Mesenchymal stem cell (in vitro differentiated cells and primary cell): Measurements from ENCODE around the gene MED17.
A peak's percentile ranks its signal among the peaks of the same experiment; 100 is the strongest.
"Not testable (repeated sequence)": the region's sequence is repeated elsewhere in the genome, so short reads cannot be mapped to it uniquely, and the experiment has no call there.

ENCODE experiments used
- DNase-seq: peaks from one replicate; pipeline ENCODE4 v3.0.0-alpha.2; 2013
- H2AFZ ChIP-seq: one replicate; pipeline ENCODE4 v1.6.1; 2013; ENCODE audit warnings: low read depth, mild to moderate bottlenecking, control low read depth, inconsistent platforms, low read length, moderate library complexity
- H2AK5ac ChIP-seq: 2 replicates; pipeline ENCODE4 v1.6.1; 2013; ENCODE audit warnings: low read length, moderate library complexity, mild to moderate bottlenecking, inconsistent platforms; ENCODE audit not compliant: severe bottlenecking
- H2BK120ac ChIP-seq: one replicate; pipeline ENCODE4 v1.6.1; 2013; ENCODE audit warnings: low read depth, mild to moderate bottlenecking, inconsistent platforms, low read length, moderate library complexity
- H2BK12ac ChIP-seq, 2 experiments: one replicate each; pipeline ENCODE4 v1.6.1; 2013; ENCODE audit warnings: inconsistent platforms in 2 of 2, low read length in 2 of 2, mild to moderate bottlenecking in 2 of 2, moderate library complexity in 2 of 2, control low read depth in 1 of 2
- H2BK15ac ChIP-seq: one replicate; pipeline ENCODE4 v1.6.1; 2013; ENCODE audit warnings: mild to moderate bottlenecking, low read depth, inconsistent platforms; ENCODE audit not compliant: poor library complexity, severe bottlenecking
- H2BK5ac ChIP-seq: 2 replicates; pipeline ENCODE4 v1.6.1; 2013; ENCODE audit warnings: low read depth, mild to moderate bottlenecking, low read length, control low read depth, inconsistent platforms; ENCODE audit not compliant: poor library complexity, severe bottlenecking
- H3K14ac ChIP-seq, 2 experiments: one replicate each; pipeline ENCODE4 v1.6.1; 2013; ENCODE audit warnings: inconsistent platforms in 2 of 2, low read length in 2 of 2, control low read depth in 1 of 2, mild to moderate bottlenecking in 1 of 2, moderate library complexity in 1 of 2
- H3K18ac ChIP-seq, 2 experiments: one replicate each; pipeline ENCODE4 v1.6.1; 2013; ENCODE audit warnings: inconsistent platforms in 2 of 2, low read length in 2 of 2, control low read depth in 1 of 2, low read depth in 1 of 2, mild to moderate bottlenecking in 1 of 2
- H3K23ac ChIP-seq, 2 experiments: one replicate each; pipeline ENCODE4 v1.6.1; 2013; ENCODE audit warnings: inconsistent platforms in 2 of 2, low read length in 2 of 2, mild to moderate bottlenecking in 2 of 2, moderate library complexity in 2 of 2, control low read depth in 1 of 2
- H3K27ac ChIP-seq: 2 replicates; pipeline ENCODE4 v1.5.1; 2013; ENCODE audit warnings: mild to moderate bottlenecking, moderate library complexity, low read length, control low read depth, inconsistent platforms; ENCODE audit not compliant: poor library complexity, severe bottlenecking
- H3K27me3 ChIP-seq, 2 experiments: 2 replicates each; pipeline versions ENCODE4 v1.6.1 to v1.7.0; 2013; ENCODE audit warnings: low read length in 2 of 2, mild to moderate bottlenecking in 2 of 2, moderate library complexity in 2 of 2, control low read depth in 1 of 2, inconsistent platforms in 1 of 2; ENCODE audit not compliant: control insufficient read depth in 1 of 2, insufficient read depth in 1 of 2
- H3K36me3 ChIP-seq, 2 experiments: 2 replicates each; pipeline versions ENCODE4 v1.6.1 to v1.7.0; 2013; ENCODE audit warnings: low read length in 2 of 2, control low read depth in 1 of 2, inconsistent platforms in 1 of 2, low read depth in 1 of 2, mild to moderate bottlenecking in 1 of 2; ENCODE audit not compliant: insufficient read depth in 2 of 2, control insufficient read depth in 1 of 2
- H3K4ac ChIP-seq, 2 experiments: one replicate each; pipeline ENCODE4 v1.6.1; 2013; ENCODE audit warnings: inconsistent platforms in 2 of 2, low read length in 2 of 2, mild to moderate bottlenecking in 2 of 2, moderate library complexity in 2 of 2, control low read depth in 1 of 2, low read depth in 1 of 2
- H3K4me1 ChIP-seq: 2 replicates; pipeline ENCODE4 v1.6.1; 2013; ENCODE audit warnings: low read depth, low read length, control low read depth; ENCODE audit not compliant: control insufficient read depth, insufficient read depth
- H3K4me2 ChIP-seq: 2 replicates; pipeline ENCODE4 v1.6.1; 2013; ENCODE audit warnings: low read length, mild to moderate bottlenecking, inconsistent platforms; ENCODE audit not compliant: poor library complexity, severe bottlenecking
- H3K4me3 ChIP-seq, 2 experiments: 2 replicates each; pipeline versions ENCODE4 v1.5.1 to v1.7.0; 2013; ENCODE audit warnings: low read length in 2 of 2, mild to moderate bottlenecking in 2 of 2, control low read depth in 1 of 2, low read depth in 1 of 2; ENCODE audit not compliant: insufficient read depth in 1 of 2
- H3K79me1 ChIP-seq: replicated peaks from 2 replicates; pipeline ENCODE4 v1.6.1; 2013; ENCODE audit warnings: mild to moderate bottlenecking, control low read depth, low read length, inconsistent platforms; ENCODE audit not compliant: poor library complexity, severe bottlenecking
- H3K9ac ChIP-seq: 2 replicates; pipeline ENCODE4 v1.7.0; 2013; ENCODE audit warnings: mild to moderate bottlenecking, low read length, moderate library complexity
- H3K9me3 ChIP-seq: 2 replicates; pipeline ENCODE4 v1.7.0; 2013; ENCODE audit warnings: mild to moderate bottlenecking, low read length; ENCODE audit not compliant: control insufficient read depth
- H4K8ac ChIP-seq: one replicate; pipeline ENCODE4 v1.6.1; 2013; ENCODE audit warnings: inconsistent platforms, mild to moderate bottlenecking, low read length, moderate library complexity
- H4K91ac ChIP-seq: one replicate; pipeline ENCODE4 v1.6.1; 2013; ENCODE audit warnings: mild to moderate bottlenecking, low read length, inconsistent platforms
- WGBS: methylation state at CpG from one replicate; pipeline ENCODE4 v1.1.7; 2013; ENCODE audit warnings: mixed read lengths; 5-methylcytosine and 5-hydroxymethylcytosine counted together

The MED17 gene

GRCh38 chr11:93773045-93773477, 11.0 kb upstream of the MED17 start:
- H3K36me3 ChIP-seq, result peaks cover 0 to 2% of the 10 kb centered on the region in 2 experiments
- H2BK120ac ChIP-seq, result no peak overlapping the region
- H3K27ac ChIP-seq, result no peak overlapping the region
- H3K4ac ChIP-seq, result no peak overlapping the region
- H4K91ac ChIP-seq, result no peak overlapping the region
- no peak overlapping the region for H3K18ac ChIP-seq
- H4K8ac ChIP-seq, result no peak overlapping the region
- H3K4me1 ChIP-seq, result no peaks in the 10 kb centered on the region
- H3K9ac ChIP-seq, result no peak overlapping the region
- no peak for DNase-seq
- no peak overlapping the region for H3K14ac ChIP-seq
- H2AK5ac ChIP-seq, result no peak overlapping the region
- no peak overlapping the region for H3K4me3 ChIP-seq
- H3K9me3 ChIP-seq, result no peaks in the 10 kb centered on the region
- WGBS, result 32% methylated on average over 3 of the region's 3 CpGs
- no peaks in the 10 kb centered on the region for H3K79me1 ChIP-seq
- no peak overlapping the region for H3K4me2 ChIP-seq
- H2BK5ac ChIP-seq, result no peak overlapping the region
- H3K23ac ChIP-seq, result no peak overlapping the region
- H2AFZ ChIP-seq, result no peak overlapping the region
- H2BK12ac ChIP-seq, result no peak overlapping the region
- no peaks in the 10 kb centered on the region for H3K27me3 ChIP-seq
- H2BK15ac ChIP-seq, result no peak overlapping the region

- no peak overlapping the region for H4K8ac ChIP-seq
These were observed 10.4 kb upstream of the MED17 start for GRCh38 chr11:93773601-93774200.

GRCh38 chr11:93774560-93774959, 9.5 kb upstream of the MED17 start:
- not testable (repeated sequence) for H3K4me1 ChIP-seq, H3K36me3 ChIP-seq, H2BK15ac ChIP-seq, H4K8ac ChIP-seq, H3K9ac ChIP-seq, H3K4ac ChIP-seq, H3K27me3 ChIP-seq, H3K23ac ChIP-seq, H3K27ac ChIP-seq, H4K91ac ChIP-seq, H2AK5ac ChIP-seq, H3K9me3 ChIP-seq, H3K4me2 ChIP-seq, DNase-seq, H3K4me3 ChIP-seq, H2BK12ac ChIP-seq, H3K18ac ChIP-seq, H2BK5ac ChIP-seq, H3K14ac ChIP-seq, H2BK120ac ChIP-seq, H2AFZ ChIP-seq, H3K79me1 ChIP-seq
- 100% methylated on average over 1 of the region's 3 CpGs for WGBS

More at GRCh38 chr11:93773601-93774200, 10.4 kb upstream of the MED17 start:
- no peak overlapping the region for H3K9ac ChIP-seq
- no peaks in the 10 kb centered on the region for H3K79me1 ChIP-seq
- no peak overlapping the region for H2BK120ac ChIP-seq
- no peak overlapping the region for H2AFZ ChIP-seq
- H3K23ac ChIP-seq, result no peak overlapping the region
- H2BK5ac ChIP-seq, result no peak overlapping the region
- H2BK12ac ChIP-seq, result no peak overlapping the region
- no peak overlapping the region for H3K14ac ChIP-seq
- no peak overlapping the region for H3K4me3 ChIP-seq
- no peak overlapping the region for H3K18ac ChIP-seq
- H3K36me3 ChIP-seq, result peaks cover 0 to 2% of the 10 kb centered on the region in 2 experiments
- no peak overlapping the region for H4K91ac ChIP-seq
- no peaks in the 10 kb centered on the region for H3K4me1 ChIP-seq
- no peak overlapping the region for H2AK5ac ChIP-seq
- no peak overlapping the region for H3K27ac ChIP-seq
- H3K4me2 ChIP-seq, result no peak overlapping the region
- no peak for DNase-seq
- H2BK15ac ChIP-seq, result no peak overlapping the region
- 94% methylated on average over 10 of the region's 10 CpGs for WGBS
- no peaks in the 10 kb centered on the region for H3K27me3 ChIP-seq
- no peak overlapping the region for H3K4ac ChIP-seq
- H3K9me3 ChIP-seq, result no peaks in the 10 kb centered on the region

GRCh38 chr11:93775289-93775688, 8.8 kb upstream of the MED17 start:
- Histone ChIP-seq H3K4ac (no peak overlapping the region), H3K4me3 (no peak overlapping the region), H3K27ac (no peak overlapping the region), H2BK5ac (no peak overlapping the region), H2BK120ac (no peak overlapping the region), H2BK12ac (no peak overlapping the region), H2AFZ (no peak overlapping the region), H3K18ac (no peak overlapping the region), H3K9ac (no peak overlapping the region), H2AK5ac (no peak overlapping the region), H4K91ac (no peak overlapping the region), H3K79me1 (no peaks in the 10 kb centered on the region), H3K4me1 (no peaks in the 10 kb centered on the region), H3K9me3 (no peaks in the 10 kb centered on the region), H4K8ac (no peak overlapping the region), H3K4me2 (no peak overlapping the region), H3K36me3 (peaks cover 0 to 2% of the 10 kb centered on the region in 2 experiments), H3K14ac (no peak overlapping the region), H2BK15ac (no peak overlapping the region), H3K23ac (no peak overlapping the region), H3K27me3 (no peaks in the 10 kb centered on the region)
- DNase-seq, result peak; percentile 18
- WGBS, result 0% methylated on average over 1 of the region's 2 CpGs
